T47D (cell line): ENCODE measurements around the gene AVL9.
A peak's percentile ranks its signal among the peaks of the same experiment; 100 is the strongest.
"Not testable (repeated sequence)": the region's sequence is repeated elsewhere in the genome, so short reads cannot be mapped to it uniquely, and the experiment has no call there.

Source experiments
- DNase-seq, 2 experiments: peaks; one replicate each; pipeline versions ENCODE4 v3.0.0 to v3.0.0-alpha.2; 2011 to 2012; ENCODE audit warnings: low read depth in 1 of 2, low spot score in 1 of 2
- JUND ChIP-seq: IDR thresholded peaks from 2 replicates; pipeline ENCODE4 v1.6.1; 2012; ENCODE audit warnings: low read depth
- in situ Hi-C: cut with HindIII; loops from 2 replicates; pipeline ENCODE4 v1.10.0; 2016; ENCODE audit warnings: low sequenced_read_pairs, low pct_unique_long_range_greater_than_20kb

AVL9 gene

DNA sequence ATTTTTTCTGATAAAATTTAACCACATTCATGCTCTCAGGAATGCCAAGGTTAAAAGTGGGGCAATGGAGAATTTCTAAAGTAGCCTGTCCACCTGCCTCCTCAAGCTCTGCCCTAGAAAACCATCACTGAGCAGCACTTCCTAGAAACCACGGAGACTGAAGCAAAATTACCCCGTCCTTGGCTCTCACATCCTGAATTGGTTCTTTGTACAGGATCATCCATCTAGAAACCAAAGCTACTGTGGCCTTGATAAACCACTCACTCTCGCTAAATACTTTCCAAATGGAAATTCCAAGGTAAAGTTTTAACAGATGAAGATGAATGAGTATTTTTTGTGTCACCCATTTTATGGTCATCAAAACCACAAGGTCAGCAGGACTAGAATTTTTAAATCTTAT is 96.6 kb downstream of the AVL9 start:
- TF ChIP-seq JUND: no peak
- no peak for DNase-seq
- in situ Hi-C loops: no loop called here

DNA sequence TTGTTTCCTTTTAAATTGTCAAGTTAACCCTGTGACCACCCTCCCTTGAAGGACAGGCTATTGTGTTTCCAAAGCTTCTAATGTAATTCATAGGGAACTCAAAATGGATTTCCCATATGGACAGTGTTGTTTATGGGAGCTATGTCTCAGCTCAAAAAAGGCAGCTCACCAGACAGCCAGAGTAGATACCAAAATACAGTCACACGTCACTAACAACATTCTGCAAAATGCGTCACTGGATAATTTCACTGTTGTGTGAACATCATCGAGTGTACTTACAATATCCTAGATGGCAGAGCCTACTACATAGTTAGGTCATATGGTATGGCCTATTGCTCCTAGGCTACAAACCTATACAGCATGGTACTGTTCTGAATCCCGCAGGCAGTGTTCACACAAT is 97.4 kb downstream of the AVL9 start:
- TF ChIP-seq JUND: no peak
- no peak for DNase-seq
- in situ Hi-C loops: no loop called here

DNA sequence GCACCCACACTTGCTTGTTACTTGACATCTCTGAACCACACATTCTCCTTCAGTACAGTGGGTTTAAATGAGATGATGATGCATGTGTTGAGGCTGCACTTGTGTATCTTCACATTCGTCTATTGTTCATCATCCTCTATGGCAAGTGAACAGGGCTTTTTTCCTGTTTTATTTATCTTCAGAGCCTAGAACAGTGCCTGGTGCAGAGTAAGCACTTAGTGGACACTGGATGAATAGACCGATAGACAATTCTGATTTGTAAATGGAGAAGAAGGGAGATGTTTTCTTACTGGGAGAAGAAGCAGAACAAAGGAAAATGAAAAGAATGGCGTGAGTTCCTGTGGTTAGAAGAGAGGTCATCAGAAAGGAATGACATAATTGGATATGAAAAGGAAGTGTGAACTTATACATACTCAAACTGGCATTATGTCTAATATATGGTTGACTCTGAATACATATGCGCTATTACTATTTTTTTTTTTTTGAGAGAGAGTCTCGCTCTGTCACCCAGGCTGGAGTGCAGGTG is 99.7 kb downstream of the AVL9 start:
- DNase-seq: no peak
- in situ Hi-C loops: no loop called here
- no peak for TF ChIP-seq JUND

DNA sequence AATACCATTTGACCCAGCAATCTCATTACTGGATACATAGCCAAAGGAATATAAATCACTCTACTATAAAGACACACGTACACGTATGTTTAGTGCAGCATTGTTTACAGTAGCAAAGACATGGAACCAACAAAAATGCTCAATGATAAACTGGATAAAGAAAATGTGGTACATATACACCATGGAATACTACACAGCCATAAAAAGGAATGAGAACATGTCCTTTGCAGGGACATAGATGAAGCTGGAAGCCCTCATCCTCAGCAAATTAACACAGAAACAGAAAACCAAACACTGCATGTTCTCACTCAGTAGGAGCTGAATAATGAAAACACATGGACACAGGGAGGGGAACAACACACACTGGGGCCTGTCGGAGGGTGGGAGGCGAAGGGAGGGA is 105.9 kb downstream of the AVL9 start:
- in situ Hi-C loops, DNase-seq: not testable (repeated sequence)

DNA sequence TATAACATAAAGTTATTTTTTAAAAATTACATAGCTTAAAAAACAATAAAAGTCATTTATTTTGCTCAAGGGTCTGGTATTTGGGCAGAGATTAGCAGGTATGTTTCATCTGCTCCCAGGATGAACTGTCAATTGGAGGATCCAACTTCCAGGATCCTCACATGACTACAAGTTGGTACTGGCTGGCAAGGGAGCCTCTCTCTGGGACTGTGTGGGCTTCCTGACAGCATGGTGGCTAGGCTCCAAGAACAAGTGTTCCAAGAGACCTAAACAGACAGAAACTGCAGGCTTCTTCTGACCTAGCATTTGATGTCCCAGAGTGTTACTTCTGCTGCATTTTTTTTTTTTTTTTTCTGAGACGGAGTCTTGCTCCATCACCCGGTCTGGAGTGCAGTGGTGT is 107.2 kb downstream of the AVL9 start:
- TF ChIP-seq JUND: no peak
- no peak for DNase-seq
- in situ Hi-C loops: no loop called here

DNA sequence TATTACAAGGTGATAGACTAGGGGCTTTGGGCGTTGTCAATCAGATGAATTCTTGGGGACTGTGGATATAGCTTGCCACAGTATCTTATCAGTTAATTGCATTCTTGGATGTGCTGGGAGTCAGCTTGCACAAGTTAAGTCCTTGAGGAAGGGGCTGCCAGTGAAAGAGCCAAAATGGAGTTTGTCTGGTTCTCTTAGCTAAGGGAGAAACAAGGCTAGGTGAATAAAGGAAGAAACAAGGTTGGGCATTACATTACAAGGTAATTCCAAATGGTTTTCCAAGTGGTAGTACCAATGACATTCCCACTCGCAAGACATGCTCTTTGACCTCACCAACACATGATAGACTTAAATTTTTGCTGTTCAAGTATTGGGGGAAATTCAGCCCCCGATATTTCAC is 108.2 kb downstream of the AVL9 start:
- in situ Hi-C loops, DNase-seq: not testable (repeated sequence)

DNA sequence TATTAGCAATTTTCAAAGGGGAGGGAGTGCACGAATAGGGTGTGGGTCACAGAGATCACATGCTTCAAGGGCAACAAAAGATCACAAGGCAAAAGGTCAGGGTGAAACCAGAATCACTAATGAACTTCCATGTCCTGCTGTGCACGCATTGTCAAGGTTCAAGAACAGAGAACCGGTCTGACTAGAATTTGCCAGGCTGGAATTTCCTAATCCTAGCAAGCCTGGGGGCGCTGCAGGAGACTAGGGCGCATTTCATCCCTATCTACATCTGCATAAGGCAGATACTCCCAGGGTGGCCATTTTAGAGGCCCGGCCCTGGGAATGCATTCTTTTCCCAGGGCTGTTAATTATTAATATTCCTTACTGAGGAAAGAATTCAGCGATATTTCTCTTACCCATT is 108.8 kb downstream of the AVL9 start:
- DNase-seq: peak in 1 of 2 experiments; percentile 47
- in situ Hi-C loops: not testable (repeated sequence)

DNA sequence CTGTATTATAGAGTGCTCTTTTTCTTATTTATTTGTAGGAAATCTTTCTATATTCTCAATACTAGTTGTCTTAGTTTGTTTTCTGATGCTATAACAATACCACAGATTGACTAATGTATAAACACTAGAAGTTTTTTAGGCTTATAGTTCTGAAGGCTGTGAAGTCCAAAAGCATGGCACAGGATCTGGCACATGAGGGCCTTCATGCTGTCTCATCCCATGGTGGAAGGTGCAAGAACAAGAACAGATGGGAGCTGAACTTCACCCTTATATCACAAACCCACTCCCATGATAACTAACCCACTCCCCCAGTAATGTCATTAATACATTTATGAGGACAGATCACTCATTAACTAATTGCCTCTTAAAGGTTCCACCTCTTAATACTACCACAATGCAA is 109.7 kb downstream of the AVL9 start:
- TF ChIP-seq JUND: no peak
- no peak for DNase-seq
- in situ Hi-C loops: no loop called here

DNA sequence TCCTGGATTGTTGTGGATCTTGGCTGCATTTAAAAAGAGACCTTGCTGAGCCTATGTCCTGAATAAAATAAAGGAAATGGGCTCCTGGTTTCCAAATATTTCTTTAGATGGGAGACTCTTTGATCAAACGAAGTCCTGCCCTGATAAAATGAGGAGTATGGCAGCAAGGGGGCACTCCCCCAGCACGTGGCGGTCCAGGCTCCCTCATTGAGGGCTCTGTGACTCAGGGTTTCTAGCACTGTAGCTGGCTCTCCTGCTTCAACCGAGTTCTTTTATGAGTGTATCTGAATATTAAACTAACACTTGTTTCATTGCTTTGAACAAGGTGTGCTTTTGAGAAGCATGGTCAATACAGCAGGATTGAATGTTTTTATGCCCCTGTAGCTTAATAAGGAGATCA is 114.2 kb downstream of the AVL9 start:
- no peak for DNase-seq
- in situ Hi-C loops: no loop called here
- TF ChIP-seq JUND: no peak

DNA sequence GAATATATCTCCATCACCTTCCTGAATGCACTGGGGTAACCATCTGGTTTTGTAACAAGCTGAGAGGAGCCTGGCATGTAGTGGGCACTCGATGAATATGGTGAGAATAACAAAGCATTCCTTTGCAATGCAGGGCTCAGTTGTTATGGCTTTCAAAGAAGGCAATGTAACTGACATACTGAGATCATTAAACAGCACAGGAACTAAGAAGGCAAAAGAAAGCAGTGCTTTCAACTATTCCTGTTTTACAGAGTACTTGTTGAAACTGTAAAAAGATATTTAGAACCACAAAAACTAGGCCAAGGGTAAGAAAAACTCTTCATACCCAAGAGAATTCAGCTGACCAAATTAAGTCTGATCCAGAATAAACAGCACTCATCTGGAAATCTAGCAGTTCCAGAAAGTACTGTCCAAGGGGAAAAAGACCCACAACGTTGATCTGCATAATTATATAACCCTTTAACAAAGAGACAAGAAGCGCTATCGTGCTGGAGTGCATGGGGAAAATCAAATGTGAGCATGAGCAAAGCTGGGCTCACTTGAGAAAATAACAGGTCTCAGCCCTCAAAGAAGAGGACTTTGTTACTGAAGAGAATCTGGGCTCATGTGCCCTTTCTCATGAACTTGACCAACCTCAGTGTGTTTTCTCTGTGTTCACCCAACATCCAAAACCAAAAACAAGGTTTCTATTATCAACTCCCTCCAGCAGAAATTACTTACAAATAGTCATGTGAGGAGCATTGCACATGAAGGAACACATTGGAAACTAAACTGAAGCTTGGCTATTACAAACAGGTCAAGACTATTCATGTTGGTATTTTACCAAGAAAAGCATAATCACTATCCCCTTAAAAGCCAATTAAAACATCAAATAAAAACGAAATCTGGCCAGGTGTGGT is 116.2 kb downstream of the AVL9 start:
- no peak for TF ChIP-seq JUND
- DNase-seq: no peak
- in situ Hi-C loops: no loop called here

DNA sequence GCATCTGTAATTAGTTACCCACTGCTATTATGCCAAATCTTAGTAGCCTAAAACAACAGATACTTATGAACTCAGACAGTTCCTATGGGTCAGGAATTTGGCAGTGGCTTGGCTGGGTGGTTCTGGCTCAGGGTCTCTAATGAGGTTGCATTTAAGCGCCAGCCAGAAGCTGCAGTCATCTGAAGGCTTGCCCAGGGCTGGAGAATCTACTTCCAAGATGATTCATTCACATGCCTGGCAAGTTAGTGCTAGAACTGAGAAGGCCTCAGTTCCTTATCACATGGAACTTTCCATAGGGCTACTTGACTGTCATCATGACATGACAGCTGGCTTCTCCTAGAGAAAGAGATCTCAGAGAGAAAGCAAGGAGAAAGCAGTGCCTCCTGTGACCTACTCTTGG is 121.3 kb downstream of the AVL9 start:
- DNase-seq: no peak
- TF ChIP-seq JUND: no peak
- in situ Hi-C loops: no loop called here

DNA sequence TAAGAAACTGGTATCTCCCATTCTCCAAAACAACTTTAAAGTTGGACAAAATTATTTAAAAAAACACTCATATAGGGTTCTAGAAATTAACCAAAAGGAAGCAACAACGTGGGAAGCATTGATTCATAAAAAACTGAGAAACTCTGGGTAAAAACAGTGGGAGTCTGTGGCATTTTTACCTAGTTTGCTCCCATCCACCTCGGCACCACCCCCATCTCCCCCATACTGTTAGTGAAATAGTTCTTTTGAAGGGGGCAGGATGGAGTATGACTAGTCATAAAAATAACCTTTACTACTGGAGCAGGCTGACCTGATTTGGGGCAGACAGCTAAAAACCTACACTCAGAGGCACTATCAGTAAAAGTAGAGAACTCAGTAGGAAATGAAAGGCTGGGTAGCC is 123.2 kb downstream of the AVL9 start:
- in situ Hi-C loops: no loop called here

DNA sequence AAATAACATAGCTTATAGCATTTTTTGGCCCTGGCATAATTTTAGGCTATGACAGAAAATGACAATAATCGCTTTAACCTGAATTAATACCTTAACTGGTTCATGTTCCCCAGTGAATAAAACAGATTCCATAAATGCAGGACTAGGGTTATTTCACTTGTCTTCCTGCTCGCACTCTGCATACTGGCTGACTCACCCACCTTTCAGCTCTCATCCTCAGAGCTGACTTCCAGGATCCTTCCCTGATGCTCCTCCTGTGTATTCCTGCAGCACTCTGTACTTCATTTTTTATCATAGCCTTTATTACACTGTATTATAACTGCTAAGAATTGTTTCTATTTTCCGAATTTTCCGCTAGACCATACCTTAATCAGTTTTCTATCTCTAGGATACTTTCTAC is 123.7 kb downstream of the AVL9 start:
- TF ChIP-seq JUND: no peak
- in situ Hi-C loops: no loop called here
- no peak for DNase-seq

More for the DNA sequence above, 123.2 kb downstream of the AVL9 start:
- no peak for TF ChIP-seq JUND
- DNase-seq: no peak

DNA sequence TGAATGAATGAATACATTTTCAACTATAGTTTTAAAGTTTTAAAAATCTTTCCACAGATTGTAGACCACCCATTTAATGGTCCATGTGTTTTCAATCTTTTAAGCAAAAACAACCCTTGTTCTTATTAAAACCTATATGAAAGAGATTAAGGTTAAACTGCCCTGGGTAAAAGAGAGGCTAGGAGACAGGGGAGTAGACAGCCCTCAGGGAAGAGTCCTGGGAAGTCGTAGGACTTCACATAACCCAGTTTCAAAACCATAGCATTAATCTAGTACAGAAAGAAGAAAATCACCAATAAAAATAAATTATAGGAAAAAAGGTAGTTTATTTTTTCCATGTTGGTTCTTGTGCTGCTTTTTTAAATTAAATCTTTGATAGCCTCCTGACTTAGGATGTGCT is 124.1 kb downstream of the AVL9 start:
- in situ Hi-C loops, DNase-seq: not testable (repeated sequence)
